Ammon's horn (tissue), 1 donor: ENCODE results near the gene UGT1A6.

Experiments
- DNase-seq: peaks from one replicate; pipeline ENCODE4 v3.0.0-alpha.2; 2016; ENCODE audit warnings: low spot score

The UGT1A6 gene

GRCh38 chr2:233819884-233820773 is 127.4 kb downstream of the UGT1A6 start:
- no peak for DNase-seq

GRCh38 chr2:233820774-233821105 is 128.1 kb downstream of the UGT1A6 start:
- DNase-seq: no peak

GRCh38 chr2:233821196-233821595 is 128.5 kb downstream of the UGT1A6 start:
- DNase-seq: no peak

- no peak for DNase-seq
Observed at GRCh38 chr2:233821709-233822100, 129.0 kb downstream of the UGT1A6 start.

- DNase-seq: no peak
Observed at GRCh38 chr2:233822101-233822771, 129.5 kb downstream of the UGT1A6 start.
